Inferior parietal cortex (tissue), 1 donor: ENCODE data around the gene SLC44A3.

ENCODE experiments used
- DNase-seq: peaks from one replicate; pipeline ENCODE4 v3.0.0-alpha.2; 2016; ENCODE audit errors: extremely low spot score

Gene SLC44A3, protein sequence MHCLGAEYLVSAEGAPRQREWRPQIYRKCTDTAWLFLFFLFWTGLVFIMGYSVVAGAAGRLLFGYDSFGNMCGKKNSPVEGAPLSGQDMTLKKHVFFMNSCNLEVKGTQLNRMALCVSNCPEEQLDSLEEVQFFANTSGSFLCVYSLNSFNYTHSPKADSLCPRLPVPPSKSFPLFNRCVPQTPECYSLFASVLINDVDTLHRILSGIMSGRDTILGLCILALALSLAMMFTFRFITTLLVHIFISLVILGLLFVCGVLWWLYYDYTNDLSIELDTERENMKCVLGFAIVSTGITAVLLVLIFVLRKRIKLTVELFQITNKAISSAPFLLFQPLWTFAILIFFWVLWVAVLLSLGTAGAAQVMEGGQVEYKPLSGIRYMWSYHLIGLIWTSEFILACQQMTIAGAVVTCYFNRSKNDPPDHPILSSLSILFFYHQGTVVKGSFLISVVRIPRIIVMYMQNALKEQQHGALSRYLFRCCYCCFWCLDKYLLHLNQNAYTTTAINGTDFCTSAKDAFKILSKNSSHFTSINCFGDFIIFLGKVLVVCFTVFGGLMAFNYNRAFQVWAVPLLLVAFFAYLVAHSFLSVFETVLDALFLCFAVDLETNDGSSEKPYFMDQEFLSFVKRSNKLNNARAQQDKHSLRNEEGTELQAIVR

DNA sequence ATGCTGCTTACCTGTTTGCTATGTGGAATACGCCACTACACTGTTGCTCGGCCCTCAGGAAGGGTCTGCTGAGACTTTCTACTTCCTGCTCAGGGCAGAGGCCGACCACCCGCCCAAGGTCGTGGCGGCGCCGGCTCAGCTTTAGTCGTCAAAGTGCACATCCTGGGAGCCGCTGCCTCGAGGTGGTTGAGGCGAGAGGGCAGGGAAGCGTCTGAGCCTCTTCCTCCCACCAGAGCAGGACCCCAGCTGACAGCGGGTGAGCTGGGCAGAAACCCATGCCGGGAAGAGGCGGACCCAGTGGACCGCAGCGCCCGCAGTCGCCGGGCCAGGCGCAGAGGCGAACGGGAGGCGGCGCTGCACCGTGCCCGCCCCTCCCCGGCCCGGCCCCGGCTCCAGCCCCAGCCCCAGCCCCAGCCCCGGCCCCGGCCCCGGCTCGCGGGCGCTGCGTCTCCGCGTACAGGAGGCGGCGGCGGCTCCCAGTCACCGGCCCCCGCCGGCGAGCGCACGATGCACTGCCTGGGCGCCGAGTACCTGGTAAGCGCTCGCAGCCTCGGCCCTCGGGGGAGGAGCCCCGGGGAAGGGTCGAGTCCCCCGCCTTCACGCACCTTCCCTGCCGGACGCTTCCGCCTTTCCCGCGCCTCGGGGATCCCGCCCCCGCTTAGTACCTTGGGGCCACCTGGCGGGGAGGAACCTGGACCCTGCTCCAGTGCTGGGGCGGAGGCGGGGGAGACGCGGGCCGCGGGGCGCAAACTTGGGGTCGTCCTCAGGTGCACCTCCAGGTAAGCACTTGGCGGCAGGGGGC is at the start of gene SLC44A3:
Gene SLC44A3 (plus strand): TSS at position 413 of the 802 bp plus-strand sequence. CDS start 95 bp downstream, at position 508.
- no peak for DNase-seq

DNA sequence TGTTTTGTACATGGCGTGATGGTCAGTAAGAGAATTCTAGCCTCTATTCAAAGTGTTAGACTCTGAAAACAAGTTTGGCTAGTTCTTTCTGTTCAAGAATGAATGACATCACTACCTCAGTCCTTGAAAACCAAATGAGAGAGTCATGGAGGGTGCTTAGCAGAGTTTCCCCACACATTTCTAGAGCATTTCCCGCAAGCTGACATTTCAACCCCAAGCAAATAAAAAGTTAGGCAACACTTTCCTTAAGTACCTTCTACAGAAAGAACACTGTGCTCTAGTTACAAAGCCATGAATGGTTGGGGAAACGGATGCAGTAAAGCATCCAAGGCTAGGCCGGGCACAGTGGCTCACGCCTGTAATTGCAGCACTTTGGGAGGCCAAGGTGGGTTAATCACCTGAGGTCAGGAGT is 47.9 kb upstream of the SLC44A3 start:
- DNase-seq: no peak

DNA sequence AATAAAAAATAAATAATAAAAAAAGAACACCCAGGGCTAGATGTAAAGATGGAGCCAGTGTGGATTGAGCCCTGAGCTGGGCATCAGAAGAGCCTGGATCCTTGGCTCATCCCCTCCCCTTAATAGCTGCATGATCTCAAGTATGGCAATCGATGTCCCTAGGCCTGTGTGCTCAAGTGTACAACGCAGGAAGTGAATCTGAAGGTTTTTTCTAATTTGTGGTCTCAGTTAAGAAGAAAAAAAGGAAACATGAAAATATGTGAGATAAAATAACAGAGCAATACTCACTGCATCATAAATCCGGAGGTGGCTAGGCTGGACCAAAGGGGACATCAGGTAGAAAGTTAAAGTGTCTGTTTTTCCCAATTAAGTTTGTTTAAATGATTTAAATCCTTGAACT is 47.3 kb upstream of the SLC44A3 start:
- no peak for DNase-seq

DNA sequence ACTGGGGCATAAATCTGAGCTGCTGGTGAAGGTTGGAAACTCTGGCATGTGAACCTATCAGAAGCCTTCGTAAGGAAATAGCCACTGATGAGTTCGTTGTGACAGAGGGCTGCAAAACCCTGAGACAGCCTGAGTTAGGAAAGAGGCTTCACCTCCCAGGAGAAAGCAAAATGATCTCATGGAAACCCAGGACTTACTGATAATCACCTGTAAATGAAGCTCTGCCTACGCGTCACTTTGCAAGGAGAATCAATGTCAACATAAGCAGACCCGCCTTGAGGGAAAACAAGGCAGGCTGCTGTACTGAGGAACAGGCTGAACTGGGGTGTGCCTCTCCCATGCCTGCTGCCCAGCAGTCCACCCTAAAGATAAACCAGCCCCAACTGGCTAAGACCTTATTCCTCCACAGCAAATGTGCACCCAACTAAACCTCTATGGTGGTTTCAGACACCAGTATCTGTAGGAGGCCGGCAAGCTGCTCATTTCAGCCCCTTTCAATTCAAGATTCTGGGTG is 46.8 kb upstream of the SLC44A3 start:
- no peak for DNase-seq

DNA sequence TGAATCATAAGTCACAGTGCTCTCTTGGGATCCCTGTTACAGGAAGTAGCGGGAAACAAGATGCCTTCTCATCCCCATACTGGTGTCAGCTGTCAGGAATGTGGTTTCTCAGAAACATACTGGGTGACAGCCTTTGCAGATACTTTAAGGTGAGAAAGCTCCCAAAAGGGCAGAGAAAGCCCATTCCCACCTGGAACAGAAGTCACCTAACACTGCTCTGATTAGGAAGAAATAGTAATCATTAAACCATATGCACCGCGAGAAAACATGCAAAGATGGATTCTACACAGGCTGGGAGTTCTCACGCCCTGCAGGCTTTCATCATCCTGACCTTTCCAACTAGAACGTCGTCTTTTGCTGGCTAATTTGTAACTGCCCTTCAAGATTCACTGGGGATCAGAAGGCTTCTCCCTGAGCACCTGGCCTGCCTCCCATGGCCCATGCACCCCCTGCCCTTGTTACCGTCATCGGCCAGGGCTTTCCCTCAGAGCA is 46.2 kb upstream of the SLC44A3 start:
- no peak for DNase-seq

DNA sequence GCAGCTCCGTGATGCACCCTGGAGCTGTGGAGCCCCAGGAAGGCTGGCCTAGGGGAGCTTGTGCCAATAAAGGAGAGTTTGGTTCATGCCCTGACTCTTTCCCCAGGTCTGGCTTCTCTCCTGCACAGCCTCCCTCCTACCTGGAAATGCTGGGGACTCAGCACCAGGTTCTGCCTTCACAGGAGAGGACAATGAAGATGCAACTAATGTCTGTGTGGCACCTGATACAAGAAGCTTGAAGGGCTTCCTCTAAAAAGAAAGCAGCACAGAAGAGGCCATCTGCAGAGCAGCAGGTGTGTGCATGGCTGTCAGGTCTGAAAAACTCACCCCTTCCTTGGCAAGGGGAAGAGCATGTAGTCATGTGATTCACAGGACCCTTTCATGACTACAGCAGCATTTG is 43.7 kb upstream of the SLC44A3 start:
- no peak for DNase-seq

DNA sequence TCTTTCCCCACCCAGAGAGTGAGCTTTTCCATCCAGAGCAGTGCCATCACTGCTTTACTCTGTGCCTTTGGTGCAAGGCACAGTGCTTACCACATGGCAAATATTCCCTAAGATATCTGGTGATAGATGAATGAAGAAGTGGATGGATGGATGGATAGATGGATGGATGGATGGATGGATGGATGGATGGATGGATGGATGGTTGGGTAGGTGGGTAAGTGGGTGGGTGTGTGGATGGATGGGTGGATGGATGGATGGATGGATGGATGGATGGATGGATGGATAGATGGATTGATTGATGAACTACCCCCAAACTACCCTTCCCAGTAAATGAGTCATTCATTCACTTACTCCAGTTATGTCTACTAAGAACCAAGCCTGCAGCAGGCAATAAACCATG is 42.9 kb upstream of the SLC44A3 start:
- no peak for DNase-seq

DNA sequence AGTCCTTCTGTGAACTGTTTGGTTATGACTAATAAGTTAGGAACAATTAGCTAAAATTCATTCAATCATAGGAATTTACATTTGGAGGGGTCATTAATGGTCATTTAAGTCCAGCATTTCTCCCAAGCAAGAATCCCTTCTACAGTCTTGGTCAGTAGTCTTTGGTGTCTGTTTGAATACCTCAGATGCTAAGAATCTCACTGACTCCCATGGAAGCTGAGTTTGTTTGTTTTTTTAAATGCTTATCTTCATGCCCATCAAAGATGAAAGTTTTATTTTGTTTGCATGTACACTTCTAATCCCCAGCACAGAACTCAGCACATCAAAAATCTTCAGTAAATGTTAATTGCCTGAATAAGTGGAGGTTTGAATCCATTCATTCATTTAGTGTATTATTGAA is 41.3 kb upstream of the SLC44A3 start:
- DNase-seq: no peak

DNA sequence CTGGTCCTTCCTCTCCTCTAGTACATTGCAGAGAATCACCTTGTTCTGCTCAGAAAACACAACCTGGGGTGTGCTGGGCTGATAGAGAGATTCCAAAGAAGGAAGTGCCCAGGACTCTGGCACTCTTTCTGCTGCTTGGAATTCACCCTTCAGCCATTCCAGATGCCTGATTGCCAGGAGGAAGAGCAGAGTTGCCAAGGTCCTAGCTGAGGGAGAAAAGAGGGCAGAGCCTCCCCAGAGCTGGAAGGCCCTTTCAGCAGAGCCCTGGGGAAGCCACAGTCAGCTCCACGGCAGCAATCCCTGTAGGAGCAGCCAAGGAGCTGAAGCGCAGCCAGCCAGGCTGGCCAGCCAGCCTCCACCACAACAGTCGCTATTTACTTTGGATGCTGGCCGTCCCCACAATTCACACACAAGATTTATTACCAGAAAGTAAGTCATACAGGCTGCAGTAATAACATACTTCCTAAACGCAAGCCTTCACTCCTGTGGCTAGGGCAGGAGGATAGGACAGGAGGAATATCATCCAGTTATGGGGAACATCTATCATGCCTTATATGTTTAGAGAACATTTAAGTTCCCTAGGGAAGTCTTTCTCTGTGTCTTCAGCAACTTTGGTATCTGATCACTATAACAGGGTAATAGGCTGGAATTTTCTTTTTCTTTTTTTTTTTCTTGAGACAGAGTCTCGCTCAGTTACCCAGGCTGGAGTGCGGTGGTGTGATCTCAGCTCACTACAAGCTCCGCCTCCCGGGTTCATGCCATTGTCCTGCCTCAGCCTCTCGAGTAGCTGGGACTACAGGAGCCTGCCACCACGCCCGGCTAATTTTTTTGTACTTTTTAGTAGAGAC is 36.6 kb upstream of the SLC44A3 start:
- no peak for DNase-seq

DNA sequence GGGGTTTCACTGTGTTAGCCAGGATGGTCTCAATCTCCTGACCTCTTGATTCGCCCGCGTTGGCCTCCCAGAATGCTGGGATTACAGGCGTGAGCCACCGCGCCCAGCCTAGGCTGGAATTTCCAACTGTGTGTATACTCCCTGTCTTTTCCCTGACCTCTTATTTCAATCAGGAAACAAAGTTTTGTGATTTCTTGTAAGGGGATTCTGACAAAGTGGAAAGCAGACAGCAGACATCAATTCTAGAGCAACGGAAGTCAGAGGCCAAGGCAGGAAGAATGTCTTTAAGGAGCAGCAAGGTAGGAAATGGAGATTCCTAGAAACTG is 36.0 kb upstream of the SLC44A3 start:
- no peak for DNase-seq

DNA sequence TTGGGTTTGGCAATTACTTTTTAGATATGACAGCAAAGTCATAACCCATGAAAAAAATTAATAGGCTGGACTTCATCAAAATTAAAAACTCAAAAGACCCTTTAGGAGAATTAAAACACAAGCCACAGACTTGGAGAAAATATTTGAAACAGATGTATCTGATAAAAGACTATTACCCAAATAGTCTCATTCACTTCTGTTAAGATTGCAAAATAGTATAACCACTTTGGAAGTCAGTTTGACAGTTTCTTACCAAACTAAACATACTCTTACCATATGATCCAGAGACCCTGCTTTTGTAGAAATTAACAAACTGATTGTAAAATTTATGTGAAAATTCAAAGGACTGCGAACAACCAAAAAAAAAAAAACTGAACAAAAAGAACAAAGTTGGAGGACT is 32.5 kb upstream of the SLC44A3 start:
- no peak for DNase-seq

DNA sequence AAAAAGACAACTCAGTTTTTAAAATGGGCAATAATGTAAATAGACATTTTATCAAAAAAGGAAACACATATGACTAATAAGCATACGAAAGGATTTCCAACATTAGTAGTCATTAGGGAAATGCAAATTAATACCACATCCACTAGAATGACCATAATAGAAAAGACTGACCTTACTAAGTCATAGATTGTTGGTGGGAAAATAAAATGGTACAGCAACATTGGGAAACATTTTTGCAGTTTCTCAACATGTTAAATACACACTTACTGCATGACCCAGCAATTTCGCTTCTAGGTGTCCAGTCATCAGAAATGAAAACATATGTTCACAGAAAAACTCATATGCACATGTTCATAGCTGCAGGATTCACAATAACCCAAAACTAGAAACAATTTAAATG is 29.9 kb upstream of the SLC44A3 start:
- DNase-seq: no peak

DNA sequence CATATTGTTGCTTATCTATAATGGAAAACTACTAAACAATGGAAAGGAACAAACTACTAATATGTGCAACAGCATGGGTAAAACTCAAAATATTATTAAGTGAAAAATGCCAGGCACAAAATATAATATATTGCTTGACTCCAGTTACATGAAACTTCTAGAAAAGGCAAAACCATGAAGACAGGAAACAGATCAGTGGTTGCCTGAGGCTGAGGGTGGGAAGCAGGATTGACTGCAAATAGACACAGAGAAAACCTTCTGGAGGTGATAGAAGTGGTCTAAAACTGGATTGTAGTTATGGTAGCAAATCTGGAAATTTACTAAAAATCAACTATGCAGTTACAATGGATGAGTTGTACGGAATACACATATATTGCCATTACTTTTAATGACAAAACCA is 29.5 kb upstream of the SLC44A3 start:
- no peak for DNase-seq

DNA sequence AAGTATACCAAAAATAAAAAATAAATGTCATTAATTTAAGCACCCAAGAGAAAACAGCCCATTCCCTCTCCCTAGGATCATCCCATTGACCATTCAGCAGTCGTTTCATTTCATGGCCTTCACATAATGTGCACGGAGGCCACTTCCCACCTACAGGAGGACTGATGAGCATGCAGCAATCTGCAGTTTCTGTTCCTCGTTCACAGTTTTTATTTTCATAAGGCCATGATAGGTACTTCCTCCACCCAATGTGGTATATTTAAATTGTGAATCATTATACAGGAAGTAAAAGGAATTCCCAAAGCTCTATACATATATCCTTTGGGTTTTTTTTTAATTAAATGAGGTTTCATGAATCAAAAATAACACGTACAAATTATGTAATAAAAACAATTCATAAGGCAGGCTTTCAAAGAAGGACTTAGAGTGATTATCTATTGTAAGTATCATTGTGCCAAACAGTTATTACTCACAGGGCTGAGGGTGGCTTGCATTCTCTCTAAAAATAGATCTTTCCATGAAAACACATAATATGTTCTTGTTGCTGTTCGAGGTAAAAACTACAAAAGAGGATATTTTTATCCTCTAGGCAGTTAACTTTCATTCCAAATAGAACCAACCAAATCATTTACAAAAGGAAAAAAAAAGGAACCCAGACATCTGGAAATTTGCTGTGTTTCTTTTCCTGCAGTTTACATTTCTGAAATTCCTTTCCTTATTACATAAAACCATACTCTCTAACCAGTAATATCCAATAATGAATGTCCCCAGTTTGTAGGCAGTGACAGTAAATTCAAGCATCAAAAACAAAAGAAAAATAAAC is 27.5 kb upstream of the SLC44A3 start:
- peak; percentile 51 for DNase-seq

DNA sequence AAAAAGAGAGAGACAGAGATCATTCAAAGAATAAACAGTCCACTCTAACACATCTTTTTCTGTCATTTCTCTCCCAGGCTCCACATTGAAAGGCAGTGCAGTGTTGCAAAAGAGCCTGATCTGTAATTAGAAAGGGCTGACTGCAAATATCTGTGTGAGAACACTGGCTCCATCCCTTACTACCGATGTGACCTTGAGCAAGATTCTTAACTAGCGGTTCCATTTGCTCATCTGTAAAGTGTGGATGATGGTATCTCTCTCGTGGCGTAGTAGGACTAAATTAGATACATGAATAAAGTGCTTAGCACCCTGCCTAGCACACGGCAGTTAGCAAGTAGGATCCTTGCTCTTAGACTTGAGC is 26.9 kb upstream of the SLC44A3 start:
- no peak for DNase-seq

DNA sequence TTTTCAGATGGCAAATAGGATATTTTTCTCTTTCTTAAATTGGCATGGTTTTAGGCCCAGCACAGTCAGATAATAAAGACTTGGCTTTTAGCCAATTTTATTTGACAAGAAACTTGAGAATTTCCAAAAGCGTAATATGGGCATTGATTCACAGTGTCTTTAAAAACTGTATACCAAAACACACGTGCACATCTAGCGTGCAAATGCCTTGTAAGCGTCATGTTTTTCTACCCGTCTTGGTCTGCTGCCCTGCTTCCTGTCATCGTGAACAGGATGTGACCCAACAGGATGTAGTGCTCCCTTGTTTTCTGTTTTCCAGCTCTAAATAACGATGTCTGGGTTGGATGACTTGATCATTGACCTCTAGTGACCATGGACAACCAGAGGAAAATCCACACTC is 24.7 kb upstream of the SLC44A3 start:
- no peak for DNase-seq

DNA sequence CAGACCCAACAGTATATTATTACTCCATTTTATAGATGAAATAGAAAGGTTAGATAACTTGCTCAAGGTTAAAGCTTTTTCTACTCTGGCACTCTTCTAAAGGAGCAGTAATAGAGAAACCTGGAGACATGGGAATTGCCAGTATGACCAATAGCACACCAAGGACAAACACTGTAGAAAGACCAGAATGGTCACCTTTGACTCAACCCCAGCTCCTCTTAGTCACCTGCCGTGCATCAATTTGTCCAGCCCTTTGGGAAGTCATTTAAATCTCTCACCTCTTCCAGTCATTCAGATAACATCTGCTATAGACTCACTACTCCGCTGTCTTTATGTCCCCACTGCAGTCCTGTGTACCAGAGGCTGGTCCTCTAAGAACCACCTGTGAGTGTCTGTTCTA is 23.9 kb upstream of the SLC44A3 start:
- DNase-seq: no peak

DNA sequence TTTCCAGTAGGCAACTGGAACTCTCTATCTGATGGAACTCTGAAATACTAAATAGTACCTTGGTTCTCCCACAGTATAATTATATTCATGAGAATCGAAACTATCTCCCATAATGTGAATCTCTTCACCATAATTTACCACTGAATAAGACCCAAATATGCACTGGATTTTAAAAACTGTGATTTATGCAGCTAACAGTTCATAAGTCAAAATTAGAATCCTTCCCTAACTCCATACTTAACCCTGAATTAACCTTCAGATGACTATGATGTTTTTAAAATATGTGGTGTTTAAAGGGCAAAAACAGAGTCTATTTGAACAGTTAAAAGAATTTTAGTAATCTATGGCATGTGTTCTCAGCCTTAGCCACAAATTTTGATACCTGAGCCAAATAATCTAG is 22.9 kb upstream of the SLC44A3 start:
- DNase-seq: no peak

DNA sequence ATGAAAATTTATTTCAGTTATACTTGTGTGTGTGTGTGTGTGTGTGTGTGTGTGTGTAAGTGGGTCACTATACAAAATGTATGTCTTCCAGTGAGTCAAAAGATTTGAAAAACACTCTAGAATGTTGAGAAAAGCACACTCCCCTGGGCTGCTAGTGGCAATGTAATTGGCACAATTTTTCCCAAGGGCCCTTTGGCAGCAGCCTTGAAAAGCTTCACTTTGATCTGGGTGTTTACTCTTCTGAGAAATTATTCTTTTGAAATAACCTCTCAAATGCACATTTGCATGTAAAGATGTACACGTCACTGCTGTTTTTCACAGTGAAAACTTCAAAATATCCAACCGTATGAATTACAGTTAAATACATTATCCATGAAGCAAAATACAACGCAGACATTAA is 22.1 kb upstream of the SLC44A3 start:
- DNase-seq: no peak

DNA sequence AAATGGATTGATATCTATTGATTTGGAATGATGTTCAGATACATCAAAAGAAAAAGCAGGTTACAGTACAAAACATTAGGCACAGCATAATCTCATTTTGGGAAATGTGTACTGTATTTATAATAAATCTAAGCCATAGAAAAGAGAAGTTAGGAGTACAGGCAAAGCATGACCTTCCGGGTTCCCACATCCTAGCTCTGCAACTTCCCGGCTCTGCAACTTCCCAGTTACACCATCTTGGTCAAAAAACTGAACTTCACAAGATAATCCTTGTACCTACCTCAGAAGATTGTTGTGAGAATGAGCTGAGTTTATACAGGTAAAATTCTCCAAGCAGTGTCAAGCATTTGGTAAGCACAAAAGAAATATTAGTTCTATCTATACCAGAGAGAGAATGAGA is 21.7 kb upstream of the SLC44A3 start:
- DNase-seq: no peak

DNA sequence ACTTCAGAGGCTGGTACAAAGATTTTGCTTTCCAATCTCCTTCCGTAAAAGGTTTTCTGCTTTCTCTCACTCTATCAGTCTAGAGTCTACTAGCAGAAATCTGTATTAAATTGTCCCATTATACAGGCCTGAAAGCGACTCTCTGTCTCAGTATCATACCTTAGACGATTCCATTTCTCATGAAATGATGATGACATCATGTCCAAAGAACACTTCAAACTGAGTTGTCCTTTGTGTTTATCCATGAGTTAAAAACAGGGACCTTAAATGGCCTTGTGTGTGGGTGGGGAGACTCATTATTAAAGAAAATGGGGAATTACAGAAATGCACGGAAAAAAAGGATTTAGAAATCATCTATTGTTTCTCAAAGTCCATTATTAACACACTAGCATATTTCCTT is 21.0 kb upstream of the SLC44A3 start:
- no peak for DNase-seq
